Adipocyte (in vitro differentiated cells): Measurements from ENCODE around the gene KCNH4.
"Not testable (repeated sequence)": the region's sequence is repeated elsewhere in the genome, so short reads cannot be mapped to it uniquely, and the experiment has no call there.

Source experiments
- DNase-seq: peaks from one replicate; pipeline ENCODE4 v3.0.0-alpha.2; 2015; ENCODE audit warnings: low read depth
- H3K27me3 ChIP-seq: replicated peaks from 2 replicates; pipeline ENCODE4 v1.7.0; 2013; ENCODE audit warnings: mild to moderate bottlenecking, low read length, moderate library complexity; ENCODE audit not compliant: control insufficient read depth, insufficient read depth
- H3K36me3 ChIP-seq: 2 replicates; pipeline ENCODE4 v1.7.0; 2013; ENCODE audit warnings: low read length, mild to moderate bottlenecking, moderate library complexity; ENCODE audit not compliant: control insufficient read depth, insufficient read depth, severe bottlenecking
- H3K4me1 ChIP-seq: 2 replicates; pipeline ENCODE4 v1.7.0; 2013; ENCODE audit warnings: mild to moderate bottlenecking, low read length, moderate library complexity; ENCODE audit not compliant: control insufficient read depth, insufficient read depth
- H3K4me3 ChIP-seq: 2 replicates; pipeline ENCODE4 v1.7.0; 2013; ENCODE audit warnings: mild to moderate bottlenecking, low read length, moderate library complexity
- H3K9ac ChIP-seq: 2 replicates; pipeline ENCODE4 v1.7.0; 2013; ENCODE audit warnings: mild to moderate bottlenecking, low read length, moderate library complexity
- H3K9me3 ChIP-seq: 2 replicates; pipeline ENCODE4 v1.7.0; 2013; ENCODE audit warnings: mild to moderate bottlenecking, low read length, moderate library complexity; ENCODE audit not compliant: control insufficient read depth

Gene KCNH4

GRCh38 chr17:42146911-42147607, 33.9 kb downstream of the KCNH4 start:
- Histone ChIP-seq H3K9ac (no peak overlapping the region), H3K9me3 (no peaks in the 10 kb centered on the region), H3K4me3 (no peak overlapping the region), H3K36me3 (peaks cover 27% of the 10 kb centered on the region), H3K4me1 (peaks cover 16% of the 10 kb centered on the region), H3K27me3 (no peaks in the 10 kb centered on the region)
- no peak for DNase-seq

- H3K4me3 ChIP-seq, H3K27me3 ChIP-seq, H3K9ac ChIP-seq, DNase-seq, H3K9me3 ChIP-seq: not testable (repeated sequence)
- peaks cover 36% of the 10 kb centered on the region for H3K4me1 ChIP-seq
- peaks cover 25% of the 10 kb centered on the region for H3K36me3 ChIP-seq
Measured at GRCh38 chr17:42143138-42143537, 37.8 kb downstream of the KCNH4 start.

GRCh38 chr17:42142371-42142896, 38.5 kb downstream of the KCNH4 start:
- H3K36me3 ChIP-seq: peaks cover 21% of the 10 kb centered on the region
- no peaks in the 10 kb centered on the region for H3K27me3 ChIP-seq
- H3K9ac ChIP-seq: peak overlapping the region; percentile 34
- no peaks in the 10 kb centered on the region for H3K9me3 ChIP-seq
- H3K4me3 ChIP-seq: no peak overlapping the region
- H3K4me1 ChIP-seq: peaks cover 40% of the 10 kb centered on the region
- DNase-seq: peak; percentile 76

DNA sequence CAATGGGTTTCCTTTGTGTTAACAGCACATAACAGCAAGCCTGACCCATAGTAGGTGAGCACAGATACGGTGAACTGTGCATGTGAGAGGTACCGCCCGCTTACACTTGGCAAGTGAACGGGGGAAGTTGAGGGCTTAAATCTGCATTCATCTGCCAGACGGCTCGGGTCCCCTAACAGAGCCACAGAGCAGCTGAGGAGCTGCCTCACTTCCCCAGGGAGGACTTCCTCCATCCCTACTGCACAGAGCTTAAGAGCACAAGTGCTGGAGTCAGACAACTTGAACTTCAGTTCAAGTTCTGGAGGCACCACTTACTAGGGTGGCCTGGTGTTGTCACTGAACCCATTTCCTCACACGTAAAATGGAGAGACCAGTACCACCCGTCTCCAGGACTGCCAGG, 39.6 kb downstream of the KCNH4 start:
- H3K27me3 ChIP-seq: no peaks in the 10 kb centered on the region
- H3K4me3 ChIP-seq: no peak overlapping the region

GRCh38 chr17:42140690-42141089, 40.3 kb downstream of the KCNH4 start:
- DNase-seq, H3K4me3 ChIP-seq, H3K9me3 ChIP-seq, H3K27me3 ChIP-seq, H3K9ac ChIP-seq: not testable (repeated sequence)
- Histone ChIP-seq H3K36me3 (peaks cover 28% of the 10 kb centered on the region), H3K4me1 (peaks cover 49% of the 10 kb centered on the region)

More for the DNA sequence above, 39.6 kb downstream of the KCNH4 start:
- no peak for DNase-seq
- H3K4me1 ChIP-seq: peaks cover 42% of the 10 kb centered on the region
- peaks cover 21% of the 10 kb centered on the region for H3K36me3 ChIP-seq
- H3K9me3 ChIP-seq: no peaks in the 10 kb centered on the region
- no peak overlapping the region for H3K9ac ChIP-seq

GRCh38 chr17:42138749-42139492, 42.0 kb downstream of the KCNH4 start:
- H3K4me1 ChIP-seq: peaks cover 60% of the 10 kb centered on the region
- H3K36me3 ChIP-seq: peaks cover 29% of the 10 kb centered on the region
- H3K9me3 ChIP-seq: no peaks in the 10 kb centered on the region
- no peaks in the 10 kb centered on the region for H3K27me3 ChIP-seq
- DNase-seq: no peak
- no peak overlapping the region for H3K9ac ChIP-seq
- no peak overlapping the region for H3K4me3 ChIP-seq

- Histone ChIP-seq H3K4me3 (no peak overlapping the region), H3K36me3 (peaks cover 35% of the 10 kb centered on the region), H3K4me1 (peaks cover 66% of the 10 kb centered on the region), H3K27me3 (no peaks in the 10 kb centered on the region), H3K9me3 (no peaks in the 10 kb centered on the region), H3K9ac (no peak overlapping the region)
- no peak for DNase-seq
Measured at GRCh38 chr17:42136654-42137051, 44.3 kb downstream of the KCNH4 start.

DNA sequence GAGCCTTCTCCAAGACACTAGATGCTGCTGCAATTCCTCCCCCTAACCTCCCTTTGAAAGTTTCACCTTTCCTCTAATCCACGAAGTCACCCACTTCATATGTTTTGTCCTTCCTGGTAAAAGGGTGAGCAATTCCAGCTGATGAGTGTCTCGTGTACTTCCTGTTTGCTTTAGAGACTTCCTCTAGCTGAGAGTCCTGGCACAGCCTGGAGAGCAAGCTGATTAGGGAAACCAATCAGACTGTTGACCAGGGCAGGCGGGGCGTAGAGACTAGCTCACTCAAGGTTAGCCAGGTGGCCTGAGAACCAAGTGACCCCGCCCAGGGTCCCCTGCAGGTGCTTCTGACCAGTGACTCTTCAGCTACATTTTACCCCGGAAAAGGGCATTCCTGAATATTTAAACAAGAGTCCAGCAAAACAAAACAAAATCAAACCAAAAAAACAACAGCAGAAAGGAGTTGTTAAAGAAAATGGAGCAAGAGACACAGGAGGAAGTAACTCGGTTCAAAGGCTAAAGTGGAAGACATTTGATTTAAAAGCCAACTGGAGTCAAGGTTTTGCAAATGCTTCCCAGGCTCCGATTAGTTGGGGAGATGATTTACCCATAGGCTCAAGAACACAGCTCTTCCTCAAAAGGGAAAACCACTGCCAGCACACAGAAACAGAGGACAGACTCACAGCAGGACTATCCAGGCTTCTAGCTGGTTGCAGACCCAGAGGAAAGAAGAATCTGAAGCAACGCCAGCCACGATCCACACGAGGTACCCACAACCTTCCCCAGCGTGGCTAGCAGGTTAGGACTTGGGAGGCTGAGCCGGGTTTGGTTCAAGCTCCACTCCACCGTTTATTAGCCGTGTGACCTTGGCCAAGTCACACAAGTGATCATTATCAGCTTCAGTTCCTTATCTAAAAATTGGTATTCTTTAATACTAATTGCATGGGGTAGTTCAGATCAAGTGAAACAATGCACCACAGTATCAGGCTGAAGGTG, 45.0 kb downstream of the KCNH4 start:
- no peak overlapping the region for H3K4me3 ChIP-seq
- peaks cover 60% of the 10 kb centered on the region for H3K4me1 ChIP-seq
- no peaks in the 10 kb centered on the region for H3K27me3 ChIP-seq
- peaks cover 28% of the 10 kb centered on the region for H3K36me3 ChIP-seq
- peak; percentile 22 for DNase-seq
- H3K9me3 ChIP-seq: no peaks in the 10 kb centered on the region
- peak overlapping the region; percentile 13 for H3K9ac ChIP-seq

DNA sequence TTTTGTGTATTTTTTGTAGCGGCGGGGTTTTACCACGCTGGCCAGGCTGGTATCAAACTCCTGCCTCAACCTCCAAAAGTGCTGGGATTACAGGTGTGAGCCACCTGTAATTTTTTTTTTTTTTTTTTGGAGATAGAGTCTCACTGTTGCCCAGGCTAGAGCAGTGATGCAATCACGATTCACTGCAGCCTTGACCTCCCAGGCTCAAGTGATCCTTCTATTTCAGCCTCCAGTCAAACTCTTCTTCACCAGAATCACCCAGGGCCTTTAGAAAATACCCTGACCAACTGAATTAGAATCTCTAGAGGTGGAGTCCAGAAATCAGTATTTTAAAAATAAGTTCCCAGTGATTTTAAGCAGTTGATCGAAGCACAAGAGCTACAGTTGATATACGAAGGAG, 45.8 kb downstream of the KCNH4 start:
- H3K36me3 ChIP-seq: peaks cover 30% of the 10 kb centered on the region
- H3K9me3 ChIP-seq: no peaks in the 10 kb centered on the region
- peak overlapping the region; percentile 13 for H3K9ac ChIP-seq
- no peak overlapping the region for H3K4me3 ChIP-seq
- peaks cover 59% of the 10 kb centered on the region for H3K4me1 ChIP-seq
- DNase-seq: no peak
- no peaks in the 10 kb centered on the region for H3K27me3 ChIP-seq

DNA sequence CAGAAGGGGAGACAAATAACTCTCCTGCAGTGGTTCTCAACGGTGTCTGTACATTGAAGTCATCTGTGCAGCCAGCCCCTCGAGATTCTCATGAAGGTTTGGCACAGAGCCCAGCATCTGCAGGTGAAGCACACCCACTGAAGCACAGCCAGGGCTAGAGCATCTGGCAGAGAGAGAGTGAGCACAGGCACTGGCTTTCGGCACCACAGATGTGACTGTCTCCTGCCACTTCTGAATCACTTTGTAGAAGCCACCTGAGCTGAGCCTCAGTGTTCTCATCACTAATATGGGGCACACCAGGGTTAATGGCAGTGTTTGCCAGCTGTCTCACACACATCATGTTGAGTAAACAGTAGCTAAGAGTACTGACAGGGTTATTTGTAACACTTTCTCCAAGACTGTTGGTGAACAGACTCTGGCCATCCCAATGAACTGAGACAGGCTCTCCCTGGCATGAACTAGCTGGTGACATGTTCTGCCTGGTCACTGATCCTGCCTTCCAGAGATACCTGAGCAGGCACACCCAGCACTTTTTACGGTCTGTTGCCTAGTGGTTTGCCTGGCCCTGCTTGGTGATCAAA, 47.4 kb downstream of the KCNH4 start:
- no peak for DNase-seq
- H3K4me3 ChIP-seq: no peak overlapping the region
- no peaks in the 10 kb centered on the region for H3K9me3 ChIP-seq
- peaks cover 46% of the 10 kb centered on the region for H3K36me3 ChIP-seq
- no peaks in the 10 kb centered on the region for H3K27me3 ChIP-seq
- H3K9ac ChIP-seq: no peak overlapping the region
- H3K4me1 ChIP-seq: peaks cover 52% of the 10 kb centered on the region
